Activated CD4-positive, CD25-positive, alpha-beta regulatory T cell treated with anti-CD3 and anti-CD28 coated beads, Interleukin-2, amount 50 U/mL, for 72 hours (primary cell): ENCODE results near the gene TAOK2.

Experiments used
- DNase-seq: peaks from one replicate; pipeline ENCODE4 v3.0.0; 2021

TAOK2 gene

GRCh38 chr16:29963021-29963743 is 10.5 kb upstream of the TAOK2 start:
- no peak for DNase-seq

- no peak for DNase-seq
Measured at GRCh38 chr16:29968205-29968604, 5.5 kb upstream of the TAOK2 start.

DNA sequence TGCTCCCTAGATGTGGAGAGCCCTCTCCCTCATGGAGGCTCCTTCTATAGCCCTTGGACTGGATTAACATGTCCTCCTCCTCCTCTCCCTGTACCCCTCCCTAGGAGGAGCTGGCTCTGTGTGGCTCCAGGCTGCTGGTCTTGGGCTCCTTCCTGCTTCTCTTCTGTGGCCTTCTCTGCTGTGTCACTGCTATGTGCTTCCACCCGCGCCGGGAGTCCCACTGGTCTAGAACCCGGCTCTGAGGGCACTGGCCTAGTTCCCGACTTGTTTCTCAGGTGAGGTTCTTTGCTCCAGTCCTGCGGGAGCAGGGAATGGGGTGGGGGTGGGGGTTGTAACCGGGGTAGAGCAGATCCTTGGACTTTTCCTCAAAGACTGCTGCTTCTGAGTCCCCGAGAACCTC is 2.4 kb upstream of the TAOK2 start:
- DNase-seq, result no peak

- no peak for DNase-seq
Measured at GRCh38 chr16:29972500-29972899, 1.2 kb upstream of the TAOK2 start.

DNA sequence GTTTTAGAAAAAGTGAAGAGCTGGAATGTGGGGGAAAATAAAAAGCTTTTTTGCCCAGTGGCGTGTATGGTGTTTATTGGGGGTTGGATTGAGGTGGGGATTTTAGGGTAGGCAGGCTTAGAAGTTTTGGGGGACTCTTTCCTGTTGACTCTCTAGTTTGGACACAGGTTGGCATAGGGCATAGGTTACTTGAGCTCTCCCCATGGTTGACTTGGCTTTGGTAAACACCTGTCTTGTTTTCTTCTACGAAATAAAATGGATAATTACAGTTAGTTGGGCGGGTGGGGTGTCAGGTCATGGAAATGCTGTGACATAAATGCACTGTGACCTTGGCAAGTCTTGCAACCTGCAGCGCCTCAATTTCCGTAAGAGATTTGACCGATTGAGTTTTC is 680 bp upstream of the TAOK2 start:
- no peak for DNase-seq

- DNase-seq, result no peak
Measured at GRCh38 chr16:29974291-29975133, 844 bp downstream of the TAOK2 start.

- no peak for DNase-seq
Measured at GRCh38 chr16:29975134-29975538, 1.5 kb downstream of the TAOK2 start.

- DNase-seq, result no peak
Measured at GRCh38 chr16:29975811-29976511, 2.3 kb downstream of the TAOK2 start.

- DNase-seq, result no peak
Measured at GRCh38 chr16:29977063-29977825, 3.6 kb downstream of the TAOK2 start.

- no peak for DNase-seq
Measured at GRCh38 chr16:29978081-29978480, 4.4 kb downstream of the TAOK2 start.

DNA sequence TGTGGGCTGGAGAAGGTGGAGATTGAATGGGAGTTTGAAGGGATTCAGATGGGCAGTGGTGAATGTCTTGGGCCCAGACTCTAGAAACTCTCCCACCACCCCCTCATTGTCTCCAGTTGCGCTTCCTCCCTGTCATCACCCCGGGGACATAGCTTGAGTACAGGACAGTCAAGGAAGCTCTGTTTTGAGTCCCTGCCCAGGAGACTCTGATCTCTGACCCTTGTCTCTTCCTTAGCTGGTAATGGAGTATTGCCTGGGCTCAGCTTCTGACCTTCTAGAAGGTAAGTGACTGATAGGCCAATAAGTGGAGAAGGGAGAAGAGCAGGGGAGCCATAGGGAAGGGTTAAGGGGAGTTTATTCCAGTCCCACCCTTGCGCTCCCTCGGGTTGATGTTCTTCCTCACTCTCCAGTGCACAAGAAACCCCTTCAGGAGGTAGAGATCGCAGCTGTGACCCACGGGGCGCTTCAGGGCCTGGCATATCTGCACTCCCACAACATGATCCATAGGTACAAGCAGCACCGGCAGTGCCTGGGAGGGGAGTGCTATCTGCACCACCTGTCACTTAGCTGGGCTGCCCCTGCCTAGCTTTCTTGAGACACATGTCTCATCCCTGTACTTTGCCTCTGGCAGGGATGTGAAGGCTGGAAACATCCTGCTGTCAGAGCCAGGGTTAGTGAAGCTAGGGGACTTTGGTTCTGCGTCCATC is 5.0 kb downstream of the TAOK2 start:
- no peak for DNase-seq

- DNase-seq, result no peak
Measured at GRCh38 chr16:29982560-29983419, 9.1 kb downstream of the TAOK2 start.

GRCh38 chr16:29983420-29984136 is 9.9 kb downstream of the TAOK2 start:
- DNase-seq, result no peak

DNA sequence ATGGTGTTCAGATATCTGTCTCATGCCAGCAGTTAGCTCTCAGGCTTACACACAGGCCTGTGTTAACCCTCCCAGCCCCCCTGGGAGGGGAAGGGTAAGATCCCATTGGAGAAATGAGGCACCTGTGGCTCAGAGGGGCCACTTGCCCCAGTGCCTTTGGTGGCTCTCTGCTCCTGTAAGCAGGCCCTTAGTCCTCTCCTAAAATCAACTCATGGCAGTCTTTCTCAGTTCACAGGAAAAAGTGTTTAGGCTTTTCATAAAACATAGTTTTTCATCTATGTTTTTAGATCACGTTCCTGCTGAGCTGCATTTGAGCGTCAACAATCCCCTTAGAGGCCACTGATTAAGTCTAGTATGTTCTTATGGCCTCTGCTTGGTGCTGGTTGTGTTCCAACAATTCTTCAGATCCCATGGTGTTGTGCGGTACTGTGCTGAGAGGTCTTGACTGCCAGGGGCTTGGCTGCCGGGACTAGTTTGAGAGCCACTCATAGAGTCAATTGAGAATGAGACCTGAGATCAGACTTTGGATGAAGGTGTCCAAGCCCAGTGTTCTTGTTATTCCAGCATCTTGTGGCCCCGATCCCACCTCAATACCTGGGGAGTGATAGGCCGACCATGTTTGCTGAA is 10.6 kb downstream of the TAOK2 start:
- DNase-seq, result no peak

GRCh38 chr16:29984764-29985147 is 11.1 kb downstream of the TAOK2 start:
- no peak for DNase-seq

DNA sequence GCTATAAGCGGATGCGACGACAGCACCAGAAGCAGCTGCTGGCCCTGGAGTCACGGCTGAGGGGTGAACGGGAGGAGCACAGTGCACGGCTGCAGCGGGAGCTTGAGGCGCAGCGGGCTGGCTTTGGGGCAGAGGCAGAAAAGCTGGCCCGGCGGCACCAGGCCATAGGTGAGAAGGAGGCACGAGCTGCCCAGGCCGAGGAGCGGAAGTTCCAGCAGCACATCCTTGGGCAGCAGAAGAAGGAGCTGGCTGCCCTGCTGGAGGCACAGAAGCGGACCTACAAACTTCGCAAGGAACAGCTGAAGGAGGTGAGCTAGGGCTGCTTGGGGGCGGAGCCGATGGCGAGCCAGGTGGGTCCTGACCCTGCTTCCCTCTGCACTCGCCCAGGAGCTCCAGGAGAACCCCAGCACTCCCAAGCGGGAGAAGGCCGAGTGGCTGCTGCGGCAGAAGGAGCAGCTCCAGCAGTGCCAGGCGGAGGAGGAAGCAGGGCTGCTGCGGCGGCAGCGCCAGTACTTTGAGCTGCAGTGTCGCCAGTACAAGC is 11.7 kb downstream of the TAOK2 start:
- DNase-seq, result no peak

DNA sequence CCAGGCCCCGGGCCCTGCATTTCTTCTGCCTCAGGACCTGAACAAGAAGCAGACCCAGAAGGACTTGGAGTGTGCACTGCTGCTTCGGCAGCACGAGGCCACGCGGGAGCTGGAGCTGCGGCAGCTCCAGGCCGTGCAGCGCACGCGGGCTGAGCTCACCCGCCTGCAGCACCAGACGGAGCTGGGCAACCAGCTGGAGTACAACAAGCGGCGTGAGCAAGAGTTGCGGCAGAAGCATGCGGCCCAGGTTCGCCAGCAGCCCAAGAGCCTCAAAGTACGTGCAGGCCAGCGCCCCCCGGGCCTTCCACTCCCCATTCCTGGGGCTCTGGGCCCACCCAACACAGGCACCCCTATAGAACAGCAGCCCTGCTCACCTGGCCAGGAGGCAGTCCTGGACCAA is 12.6 kb downstream of the TAOK2 start:
- no peak for DNase-seq

DNA sequence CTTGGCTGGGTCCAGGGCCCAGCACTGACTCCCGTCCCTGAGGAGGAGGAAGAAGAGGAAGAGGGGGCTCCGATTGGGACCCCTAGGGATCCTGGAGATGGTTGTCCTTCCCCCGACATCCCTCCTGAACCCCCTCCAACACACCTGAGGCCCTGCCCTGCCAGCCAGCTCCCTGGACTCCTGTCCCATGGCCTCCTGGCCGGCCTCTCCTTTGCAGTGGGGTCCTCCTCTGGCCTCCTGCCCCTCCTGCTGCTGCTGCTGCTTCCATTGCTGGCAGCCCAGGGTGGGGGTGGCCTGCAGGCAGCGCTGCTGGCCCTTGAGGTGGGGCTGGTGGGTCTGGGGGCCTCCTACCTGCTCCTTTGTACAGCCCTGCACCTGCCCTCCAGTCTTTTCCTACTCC is 13.3 kb downstream of the TAOK2 start:
- no peak for DNase-seq

- no peak for DNase-seq
Measured at GRCh38 chr16:29987371-29988085, 13.9 kb downstream of the TAOK2 start.
